SU-DHL-6 (cell line): ENCODE results near the gene PRIMPOL.

Experiments used
- H2AFZ ChIP-seq: fragments of 200-600 bp; sonication (generic); 2 replicates; pipeline ENCODE4 v1.6.1; 2014; ENCODE audit warnings: low read depth, mild to moderate bottlenecking, moderate library complexity, mixed read lengths, antibody characterized with exemption, low read length; ENCODE audit not compliant: severe bottlenecking
- H3F3A ChIP-seq: fragments of 200-600 bp; shearing (Covaris generic); 2 replicates; pipeline ENCODE4 v1.6.0; 2016; ENCODE audit warnings: antibody characterized with exemption, mild to moderate bottlenecking; ENCODE audit not compliant: insufficient read depth
- H3K27ac ChIP-seq: fragments of 200-600 bp; sonication (generic); 2 replicates; pipeline ENCODE4 v1.5.1; 2016; ENCODE audit warnings: low read depth, mild to moderate bottlenecking, low read length, moderate library complexity, mixed read lengths
- H3K27me3 ChIP-seq: fragments of 200-600 bp; sonication (generic), shearing (Covaris generic); 2 replicates; pipeline ENCODE4 v1.6.0; 2014; ENCODE audit warnings: mild to moderate bottlenecking, low read length
- H3K36me3 ChIP-seq: fragments of 200-600 bp; sonication (generic); 2 replicates; pipeline ENCODE4 v1.6.1; 2014; ENCODE audit warnings: mild to moderate bottlenecking, low read length, mixed read lengths
- H3K4me2 ChIP-seq: fragments of 300-600, 200-600 bp; shearing (Covaris generic), sonication (generic); 2 replicates; pipeline ENCODE4 v1.6.0; 2014; ENCODE audit warnings: low read length, low read depth, mild to moderate bottlenecking; ENCODE audit not compliant: poor library complexity, severe bottlenecking
- H3K4me3 ChIP-seq: fragments of 200-600 bp; sonication (generic); 2 replicates; pipeline ENCODE4 v1.5.1; 2014; ENCODE audit warnings: antibody characterized with exemption, low read length, mild to moderate bottlenecking, mixed read lengths; ENCODE audit not compliant: insufficient read depth, poor library complexity, severe bottlenecking
- H3K79me2 ChIP-seq: fragments of 200-600 bp; sonication (generic); 2 replicates; pipeline ENCODE4 v1.6.1; 2014; ENCODE audit warnings: mild to moderate bottlenecking, low read length, moderate library complexity; ENCODE audit not compliant: insufficient read depth
- H3K9ac ChIP-seq: fragments of 200-600 bp; sonication (generic); 2 replicates; pipeline ENCODE4 v1.7.0; 2014; ENCODE audit warnings: mild to moderate bottlenecking, low read length
- H3K9me2 ChIP-seq: fragments of 200-600 bp; sonication (generic); replicated peaks from 2 replicates; pipeline ENCODE4 v1.6.1; 2014; ENCODE audit warnings: low read length; ENCODE audit not compliant: insufficient read depth
- H3K9me3 ChIP-seq: fragments of 200-600 bp; sonication (generic); 2 replicates; pipeline ENCODE4 v1.6.1; 2014; ENCODE audit warnings: low read length, mixed read lengths; ENCODE audit not compliant: insufficient read depth
- H4K20me1 ChIP-seq: fragments of 200-600 bp; sonication (generic); 2 replicates; pipeline ENCODE4 v1.6.1; 2014; ENCODE audit warnings: low read depth, mild to moderate bottlenecking, antibody characterized with exemption, low read length, moderate library complexity, mixed read lengths
- EZH2phosphoT487 ChIP-seq: fragments of 200-600 bp; sonication (generic), shearing (Covaris generic); conservative IDR thresholded peaks from 2 replicates; pipeline ENCODE4 v1.6.1; 2018; ENCODE audit warnings: mild to moderate bottlenecking, antibody characterized with exemption, low read length, moderate library complexity, mixed read lengths
- TF ChIP-seq, protein P1 (sequence below): fragments of 200-600 bp; sonication (generic); IDR thresholded peaks from one replicate; pipeline ENCODE4 v1.5.1; 2017; ENCODE audit warnings: antibody characterized with exemption, mild to moderate bottlenecking, low read length, moderate library complexity; ENCODE audit not compliant: insufficient read depth, poor library complexity, severe bottlenecking

Gene PRIMPOL

GRCh38 chr4:184681916-184682315, 32.4 kb downstream of the PRIMPOL start:
- no peak for TF ChIP-seq EZH2phosphoT487
- TF ChIP-seq, protein P1, sequence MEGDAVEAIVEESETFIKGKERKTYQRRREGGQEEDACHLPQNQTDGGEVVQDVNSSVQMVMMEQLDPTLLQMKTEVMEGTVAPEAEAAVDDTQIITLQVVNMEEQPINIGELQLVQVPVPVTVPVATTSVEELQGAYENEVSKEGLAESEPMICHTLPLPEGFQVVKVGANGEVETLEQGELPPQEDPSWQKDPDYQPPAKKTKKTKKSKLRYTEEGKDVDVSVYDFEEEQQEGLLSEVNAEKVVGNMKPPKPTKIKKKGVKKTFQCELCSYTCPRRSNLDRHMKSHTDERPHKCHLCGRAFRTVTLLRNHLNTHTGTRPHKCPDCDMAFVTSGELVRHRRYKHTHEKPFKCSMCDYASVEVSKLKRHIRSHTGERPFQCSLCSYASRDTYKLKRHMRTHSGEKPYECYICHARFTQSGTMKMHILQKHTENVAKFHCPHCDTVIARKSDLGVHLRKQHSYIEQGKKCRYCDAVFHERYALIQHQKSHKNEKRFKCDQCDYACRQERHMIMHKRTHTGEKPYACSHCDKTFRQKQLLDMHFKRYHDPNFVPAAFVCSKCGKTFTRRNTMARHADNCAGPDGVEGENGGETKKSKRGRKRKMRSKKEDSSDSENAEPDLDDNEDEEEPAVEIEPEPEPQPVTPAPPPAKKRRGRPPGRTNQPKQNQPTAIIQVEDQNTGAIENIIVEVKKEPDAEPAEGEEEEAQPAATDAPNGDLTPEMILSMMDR = no peak
- no peak overlapping the region for H3K4me2 ChIP-seq
- no peak overlapping the region for H3K9ac ChIP-seq
- no peaks in the 10 kb centered on the region; the same call in 1 of the 2 replicates for H3K36me3 ChIP-seq
- no peak overlapping the region for H3K27ac ChIP-seq
- H3K9me2 ChIP-seq = no peaks in the 10 kb centered on the region
- no peaks in the 10 kb centered on the region for H3K9me3 ChIP-seq
- H3K4me3 ChIP-seq = no peak overlapping the region
- no peaks in the 10 kb centered on the region for H3K27me3 ChIP-seq
- H3K79me2 ChIP-seq = no peaks in the 10 kb centered on the region
- no peaks in the 10 kb centered on the region for H4K20me1 ChIP-seq
- H2AFZ ChIP-seq = no peak overlapping the region
- no peaks in the 10 kb centered on the region; the same call in 1 of the 2 replicates for H3F3A ChIP-seq

DNA sequence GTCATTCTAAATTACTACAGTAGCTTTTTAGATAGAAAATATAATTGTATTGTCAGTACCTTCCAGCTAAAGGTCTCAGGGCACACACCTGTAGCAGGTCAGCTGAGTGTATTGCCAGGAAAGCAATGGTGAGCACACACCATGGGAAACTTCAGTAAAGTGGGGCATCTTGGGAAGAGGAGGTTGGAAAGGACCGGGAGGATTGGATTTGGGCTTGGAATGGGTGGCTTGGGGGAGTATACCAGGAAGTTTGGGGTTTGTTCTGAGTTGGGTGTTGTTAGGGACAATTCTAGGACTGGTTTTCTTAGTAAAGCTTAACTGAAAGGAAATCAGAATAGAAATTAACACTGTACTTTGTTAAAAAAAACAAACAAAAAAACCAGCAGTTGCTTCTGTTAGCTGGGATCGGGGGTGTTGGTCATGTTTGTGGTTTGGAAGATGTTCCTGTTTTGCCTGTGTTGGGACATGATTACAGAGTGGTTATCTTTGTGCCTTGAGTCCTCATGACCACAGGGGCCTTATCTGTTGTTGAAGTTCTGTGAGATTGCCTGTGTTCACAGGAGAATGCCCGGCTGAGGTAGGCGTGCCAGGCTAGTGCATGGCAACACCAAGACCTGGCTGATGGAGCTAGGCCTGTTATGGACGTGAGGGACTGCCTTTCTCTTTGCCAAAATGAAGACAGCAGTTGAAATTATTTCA, 35.1 kb downstream of the PRIMPOL start:
- Histone ChIP-seq H3K4me2 (no peak overlapping the region), H3K79me2 (no peaks in the 10 kb centered on the region), H3K9ac (no peak overlapping the region), H3K36me3 (no peaks in the 10 kb centered on the region), H3K27ac (no peak overlapping the region), H3K27me3 (no peaks in the 10 kb centered on the region), H4K20me1 (no peaks in the 10 kb centered on the region), H3K4me3 (no peak overlapping the region), H3K9me3 (no peaks in the 10 kb centered on the region), H2AFZ (no peak overlapping the region), H3F3A (no peaks in the 10 kb centered on the region; the same call in 1 of the 2 replicates), H3K9me2 (no peaks in the 10 kb centered on the region)
- no peak for TF ChIP-seq EZH2phosphoT487
- TF ChIP-seq, protein P1 = no peak

GRCh38 chr4:184688005-184688404, 38.5 kb downstream of the PRIMPOL start:
- Histone ChIP-seq H3K4me3 (no peak overlapping the region), H2AFZ (no peak overlapping the region), H3K27ac (no peak overlapping the region), H3F3A (peaks cover 18% of the 10 kb centered on the region; the same call in 1 of the 2 replicates), H3K4me2 (no peak overlapping the region), H3K9me2 (no peaks in the 10 kb centered on the region), H4K20me1 (no peaks in the 10 kb centered on the region), H3K27me3 (no peaks in the 10 kb centered on the region), H3K9ac (no peak overlapping the region), H3K9me3 (no peaks in the 10 kb centered on the region), H3K36me3 (peaks cover 20% of the 10 kb centered on the region; the same call in 1 of the 2 replicates), H3K79me2 (no peaks in the 10 kb centered on the region)
- TF ChIP-seq, protein P1 = no peak
- TF ChIP-seq EZH2phosphoT487 = no peak
